SKM-1 treated with dmso at 0.1 percent for 144 hours (cell line): ENCODE results near the gene GJA8.
"Not testable (repeated sequence)": the region's sequence is repeated elsewhere in the genome, so short reads cannot be mapped to it uniquely, and the experiment has no call there.

Experiments used
- DNase-seq: peaks from one replicate; lab custom pipeline; 2025; ENCODE audit not compliant: unreplicated experiment; lab: John Stamatoyannopoulos, UW

The GJA8 gene

DNA sequence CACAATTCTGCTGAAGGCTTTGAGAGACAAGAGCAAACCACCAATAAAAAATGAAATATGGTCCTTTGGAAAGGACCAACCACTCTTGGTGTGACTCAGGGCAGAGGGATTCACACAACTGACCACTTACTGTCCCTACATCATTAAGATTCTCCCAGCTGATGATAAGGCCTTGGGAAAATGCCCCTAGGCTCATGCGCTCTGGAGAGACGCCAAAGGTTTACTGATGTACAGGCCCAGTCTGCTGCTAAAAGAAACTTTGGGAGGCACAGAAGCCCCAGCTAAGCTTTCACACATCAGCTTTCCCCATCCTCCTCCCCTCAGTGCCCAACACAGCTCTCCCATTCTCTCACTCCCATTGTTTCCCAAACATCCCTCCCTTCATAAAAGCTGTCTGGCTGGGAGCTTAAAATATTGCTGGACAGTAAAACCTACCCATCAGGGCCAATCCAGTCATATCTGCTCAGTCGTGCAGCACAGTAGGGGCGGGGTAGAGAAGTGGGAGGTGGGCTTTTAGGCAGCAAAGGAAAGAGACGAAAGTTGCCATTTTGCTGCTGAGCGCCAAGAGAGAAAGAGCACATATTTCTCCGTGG, at the start of gene GJA8:
GJA8 (plus strand) TSS at position 543 of the 593 bp plus-strand sequence. CDS start 5,161 bp downstream, outside the sequence.
- DNase-seq: no peak

DNA sequence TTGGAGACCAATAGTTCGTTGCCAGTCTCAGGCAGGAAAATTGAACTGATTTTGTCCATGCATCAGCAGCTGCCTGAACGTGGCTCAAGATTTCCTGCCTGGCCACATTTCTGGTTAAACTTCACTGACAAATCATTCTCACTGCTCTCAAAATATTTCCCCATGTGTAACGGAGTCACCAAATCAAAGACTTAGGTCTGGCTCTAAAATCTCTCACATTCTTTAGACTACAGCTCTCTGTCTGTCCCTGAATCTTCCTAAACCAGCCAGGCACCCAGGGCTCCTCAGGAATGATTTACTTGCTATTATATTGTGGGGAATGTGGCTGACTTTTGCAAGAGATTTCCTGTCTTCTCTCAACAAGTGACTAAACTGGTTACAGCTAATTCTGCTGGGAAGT, 49.2 kb upstream of the GJA8 start:
- no peak for DNase-seq

DNA sequence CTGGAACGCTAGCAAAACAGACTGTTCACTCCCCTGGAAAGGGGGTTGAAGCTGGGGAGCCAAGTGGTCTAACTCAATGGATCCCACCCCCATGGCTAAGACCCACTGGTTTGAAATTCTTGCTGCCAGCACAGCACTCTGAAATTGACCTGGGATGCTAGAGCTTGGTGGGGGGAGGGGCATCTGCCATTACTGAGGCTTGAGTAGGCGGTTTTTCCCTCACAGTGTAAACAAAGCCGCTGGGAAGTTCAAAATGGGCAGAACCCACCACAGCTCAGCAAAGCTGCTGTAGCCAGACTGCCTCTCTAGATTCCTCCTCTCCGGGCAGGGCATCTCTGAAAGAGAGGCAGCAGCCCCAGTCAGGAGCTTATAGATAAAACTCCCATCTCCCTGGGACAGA, 47.6 kb upstream of the GJA8 start:
- not testable (repeated sequence) for DNase-seq

DNA sequence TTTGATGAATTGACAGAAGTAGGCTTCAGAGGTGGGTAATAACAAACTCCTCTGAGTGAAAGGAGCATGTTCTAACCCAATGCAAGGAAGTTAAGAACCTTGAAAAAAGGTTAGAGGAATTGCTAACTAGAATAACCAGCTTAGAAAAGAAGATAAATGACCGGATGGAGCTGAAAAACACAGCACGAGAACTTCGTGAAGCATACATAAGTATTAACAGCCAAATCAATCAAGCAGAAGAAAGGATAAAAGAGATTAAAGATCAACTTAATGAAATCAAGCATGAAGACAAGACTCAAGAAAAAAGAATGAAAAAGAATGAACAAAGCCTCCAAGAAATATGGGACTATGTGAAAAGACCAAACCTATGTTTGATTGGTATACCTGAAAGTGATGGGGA, 46.6 kb upstream of the GJA8 start:
- not testable (repeated sequence) for DNase-seq

DNA sequence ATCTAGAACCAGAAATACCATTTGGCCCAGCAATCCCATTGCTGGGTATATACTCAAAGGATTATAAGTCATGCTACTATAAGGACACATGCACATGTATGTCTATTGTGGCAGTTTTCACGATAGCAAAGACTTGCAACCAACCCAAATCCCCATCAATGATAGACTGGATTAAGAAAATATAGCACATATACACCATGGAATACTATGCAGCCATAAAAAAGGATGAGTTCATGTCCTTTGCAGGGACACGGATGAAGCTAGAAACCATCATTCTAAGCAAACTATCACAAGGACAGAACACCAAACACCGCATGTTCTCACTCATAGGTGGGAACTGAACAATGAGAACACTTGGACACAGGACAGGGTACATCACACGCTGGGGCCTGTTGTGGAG, 35.4 kb upstream of the GJA8 start:
- not testable (repeated sequence) for DNase-seq

DNA sequence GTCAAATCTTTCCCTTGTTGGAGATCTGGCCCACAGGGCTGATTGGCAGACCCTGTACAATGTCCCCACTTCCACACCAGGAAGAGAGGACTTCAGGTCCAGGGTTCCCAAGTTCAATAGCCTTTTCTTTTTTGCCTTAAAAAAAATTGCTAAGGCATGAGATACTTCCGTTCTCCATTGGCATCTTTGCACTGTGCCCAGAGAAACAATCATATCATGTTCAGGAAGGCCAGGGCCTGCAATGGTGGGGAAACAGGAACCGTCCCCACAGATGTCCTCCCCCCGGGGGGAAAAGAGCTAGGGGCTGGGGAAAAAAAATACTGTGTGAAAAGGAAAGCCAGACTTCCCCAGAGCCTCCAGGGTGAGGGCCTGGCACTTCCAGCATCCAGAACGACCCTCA, 24.6 kb upstream of the GJA8 start:
- no peak for DNase-seq

DNA sequence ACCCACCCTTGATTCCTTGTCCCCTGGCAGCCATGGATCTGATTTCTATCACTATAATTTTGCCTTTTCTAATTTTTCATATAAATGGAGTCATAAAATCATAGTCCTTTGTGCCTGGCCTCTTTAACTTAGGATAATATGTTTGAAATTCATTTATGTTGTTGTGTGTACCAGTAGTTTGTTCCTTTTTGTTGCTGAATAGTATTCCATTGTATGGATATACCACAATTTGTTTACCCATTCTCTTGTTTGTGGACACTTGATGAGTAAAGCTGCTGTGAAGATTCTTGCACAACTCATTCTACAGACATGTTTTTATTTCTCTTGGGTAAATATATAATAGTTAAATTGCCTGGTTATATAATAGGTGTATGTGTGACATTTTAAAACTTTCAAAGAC, 22.7 kb upstream of the GJA8 start:
- no peak for DNase-seq

DNA sequence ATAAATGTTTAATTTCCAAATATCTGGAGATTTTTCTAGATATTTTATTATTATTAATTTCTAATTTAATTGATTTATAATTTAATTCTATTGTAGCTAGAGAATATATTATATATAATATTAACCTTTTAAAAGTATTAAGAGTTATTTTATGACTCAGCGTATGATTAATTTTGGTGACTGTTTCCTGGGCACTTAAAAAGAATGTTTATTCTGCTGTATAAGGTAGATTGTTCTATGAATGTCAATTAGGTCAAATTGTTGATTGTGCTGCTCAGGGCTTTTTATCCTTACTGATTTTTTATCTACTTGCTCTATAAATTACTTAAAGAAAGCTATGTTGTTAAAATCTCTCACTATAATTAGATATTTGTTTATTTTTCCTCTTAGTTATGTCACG, 20.1 kb upstream of the GJA8 start:
- no peak for DNase-seq

DNA sequence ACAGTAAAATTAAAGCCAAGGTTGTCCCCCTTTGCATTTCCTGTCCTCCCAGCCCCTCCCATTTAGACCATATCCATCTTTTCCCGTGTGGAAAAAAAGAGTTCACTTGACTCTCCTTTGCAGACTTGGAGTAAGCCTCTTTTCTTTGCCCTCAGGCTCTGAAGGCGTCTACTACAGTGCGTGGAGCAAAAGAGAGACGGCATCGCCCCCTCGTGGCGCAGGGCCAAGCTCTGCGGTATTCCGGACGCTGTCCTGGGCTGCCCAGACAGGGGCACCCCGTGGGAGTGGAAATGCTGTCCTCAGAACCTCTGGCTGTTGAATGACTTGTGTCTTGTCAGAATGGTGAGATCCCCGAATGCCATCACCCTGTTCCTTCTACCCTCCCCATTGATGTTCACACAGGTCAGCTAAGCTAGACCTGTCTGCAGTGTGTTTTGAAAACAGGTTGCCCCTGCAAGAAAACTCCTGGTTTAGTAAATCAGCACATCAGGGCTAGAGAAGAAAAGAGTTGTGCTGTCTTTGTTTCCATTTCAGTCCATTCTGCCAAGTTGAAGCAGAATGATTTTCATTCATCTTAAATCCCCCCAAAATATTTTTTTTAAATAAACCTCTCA, 12.3 kb upstream of the GJA8 start:
- peak; percentile 37 for DNase-seq

DNA sequence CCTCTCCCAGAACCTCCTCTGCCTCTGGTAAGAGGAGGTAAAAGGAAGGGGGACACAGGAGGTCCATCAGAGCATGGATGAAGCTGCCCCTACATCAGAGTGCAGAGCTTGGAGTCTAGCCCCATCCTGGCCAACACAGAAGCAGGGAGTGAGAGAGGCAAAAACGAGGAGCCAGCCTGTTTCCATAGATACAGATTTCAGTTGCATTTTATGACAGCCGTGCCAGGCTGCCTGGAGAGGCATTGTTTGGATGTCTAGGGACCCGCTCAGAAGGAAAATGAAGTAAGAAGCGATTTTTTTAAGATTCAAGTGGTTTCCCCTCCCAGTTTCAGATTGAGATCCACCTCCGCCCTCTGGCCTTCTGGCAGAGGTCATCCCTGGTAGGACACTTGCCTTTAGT, 11.5 kb upstream of the GJA8 start:
- DNase-seq: no peak

DNA sequence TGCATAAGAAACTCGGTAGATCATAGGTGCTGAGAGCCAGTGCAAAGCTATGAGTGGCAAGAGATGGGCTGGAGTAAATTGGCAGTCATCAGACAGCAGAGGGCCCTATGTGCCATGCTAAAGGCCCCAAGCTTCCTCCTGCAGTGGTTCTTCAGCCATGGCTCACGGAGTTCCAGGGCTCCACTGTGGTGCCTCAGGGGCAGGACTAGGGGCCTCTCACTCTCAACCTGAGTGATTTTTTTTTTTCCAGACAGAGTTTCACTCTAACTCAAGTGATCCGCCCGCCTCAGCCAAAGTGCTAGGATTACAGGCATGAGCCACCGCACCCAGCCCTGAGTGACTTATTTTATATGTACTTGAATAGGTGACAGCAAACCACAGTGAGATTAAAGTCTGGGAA, 10.4 kb upstream of the GJA8 start:
- DNase-seq: no peak

DNA sequence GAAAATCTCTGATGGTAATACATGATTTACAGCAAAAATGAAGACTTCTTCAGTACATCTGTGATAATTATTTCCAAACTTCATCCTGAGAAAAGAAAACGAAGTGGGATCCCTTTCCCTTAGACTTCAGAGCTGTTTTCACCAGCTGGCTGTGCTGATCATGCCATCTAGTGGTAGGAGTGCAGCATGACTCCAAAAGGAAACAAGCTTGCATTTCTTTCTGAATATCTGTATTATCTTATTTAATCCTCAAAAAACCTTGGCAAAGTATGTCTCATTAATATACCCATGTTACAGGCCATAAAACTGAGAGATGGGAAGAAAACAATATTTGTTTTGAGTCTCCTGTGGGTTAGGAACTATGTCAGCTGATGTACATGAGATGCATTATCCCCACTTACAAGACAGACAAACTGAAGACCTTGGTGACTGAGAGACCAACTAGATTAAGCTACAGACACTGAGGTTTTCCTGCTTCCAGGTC, 9.8 kb upstream of the GJA8 start:
- DNase-seq: peak; percentile 41

DNA sequence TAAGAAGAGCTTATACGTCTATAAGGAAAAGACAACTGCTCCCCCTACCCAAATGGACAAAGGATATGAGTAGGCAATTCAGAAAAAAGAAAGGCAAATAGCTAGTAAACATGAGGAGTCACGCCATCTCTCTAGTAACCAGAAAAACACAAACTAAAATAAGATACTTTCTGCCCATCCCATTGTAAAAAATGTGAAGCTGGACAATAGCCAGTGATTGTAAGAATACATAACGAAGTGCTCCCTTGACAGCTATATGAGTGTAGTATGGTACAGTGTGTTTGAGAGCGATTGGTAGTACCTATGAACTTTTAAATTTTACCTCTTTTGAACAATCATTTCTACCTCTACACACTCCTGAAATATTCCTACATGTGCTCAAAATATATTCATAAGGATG, 7.5 kb upstream of the GJA8 start:
- DNase-seq: no peak

DNA sequence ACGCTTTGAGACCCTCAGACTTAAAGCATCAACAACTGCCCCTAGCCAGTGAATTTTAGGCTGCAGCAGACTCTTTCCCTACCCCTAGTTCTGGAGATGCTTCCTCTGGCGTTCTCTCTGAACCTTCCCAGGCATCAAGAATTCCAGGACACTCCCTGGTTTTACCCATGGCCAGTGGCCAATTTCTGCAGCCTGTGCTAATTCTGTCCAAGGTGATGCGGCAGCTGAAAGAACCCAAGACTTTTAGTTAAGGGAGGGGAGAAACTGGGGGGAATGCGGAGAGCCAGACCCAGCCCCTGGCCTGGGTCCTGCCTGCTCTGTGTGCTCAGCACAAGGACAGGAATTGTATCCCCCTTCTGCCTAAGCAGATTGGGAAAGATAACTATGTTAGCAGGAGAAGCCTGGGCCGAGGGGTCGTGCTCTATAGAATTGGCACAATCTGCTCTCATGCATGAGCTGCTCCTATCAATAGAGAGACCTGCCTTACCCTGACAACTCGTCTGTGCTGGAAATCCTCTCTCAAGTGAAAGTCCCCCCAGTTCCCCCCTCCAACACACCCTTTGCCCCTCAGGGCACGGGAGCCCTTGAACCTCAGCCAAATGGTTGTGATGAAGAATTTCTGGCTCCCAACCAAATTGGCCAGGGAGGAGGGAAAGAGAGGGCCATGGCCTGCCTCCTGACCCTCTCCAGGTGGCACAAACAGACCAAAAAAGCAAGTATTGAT, 5.4 kb upstream of the GJA8 start:
- no peak for DNase-seq

DNA sequence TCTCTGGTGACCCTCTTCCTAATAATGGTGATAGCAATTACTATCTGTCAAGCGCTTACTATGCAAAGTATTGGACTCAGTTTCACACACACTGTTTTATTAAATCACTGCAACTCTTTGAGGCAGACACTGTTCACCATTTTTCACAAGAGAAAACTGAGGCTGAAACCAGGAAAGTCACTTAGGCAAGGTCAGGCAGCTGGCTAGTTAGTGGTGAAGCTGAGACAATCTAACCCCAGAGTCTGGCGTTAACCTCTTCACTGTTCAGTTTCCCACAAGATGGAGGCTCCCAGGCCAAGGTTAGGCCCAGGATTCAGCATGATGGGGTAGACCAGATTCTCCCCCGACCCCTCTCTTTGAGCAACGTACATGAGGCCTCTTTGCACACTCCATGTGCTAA, 4.8 kb upstream of the GJA8 start:
- no peak for DNase-seq

DNA sequence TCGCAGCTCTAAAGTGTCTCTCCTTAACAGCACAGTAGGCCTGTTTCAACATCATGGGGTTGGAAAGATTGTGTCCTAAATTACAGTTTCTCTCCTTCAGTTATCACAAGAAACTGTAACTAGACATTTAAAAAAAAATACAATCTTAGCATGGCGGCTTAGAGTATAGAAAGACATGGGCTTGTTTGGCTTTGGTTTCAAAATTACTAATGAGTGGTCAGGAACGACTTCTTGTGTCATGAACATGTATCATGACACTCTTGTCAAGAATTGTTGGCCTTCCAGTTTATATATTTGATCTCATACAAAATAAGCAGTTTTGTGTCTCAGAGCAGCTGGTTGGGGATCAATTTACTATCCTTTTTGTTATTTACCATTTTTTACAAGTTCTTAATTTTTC, 2.1 kb downstream of the GJA8 start:
- no peak for DNase-seq

DNA sequence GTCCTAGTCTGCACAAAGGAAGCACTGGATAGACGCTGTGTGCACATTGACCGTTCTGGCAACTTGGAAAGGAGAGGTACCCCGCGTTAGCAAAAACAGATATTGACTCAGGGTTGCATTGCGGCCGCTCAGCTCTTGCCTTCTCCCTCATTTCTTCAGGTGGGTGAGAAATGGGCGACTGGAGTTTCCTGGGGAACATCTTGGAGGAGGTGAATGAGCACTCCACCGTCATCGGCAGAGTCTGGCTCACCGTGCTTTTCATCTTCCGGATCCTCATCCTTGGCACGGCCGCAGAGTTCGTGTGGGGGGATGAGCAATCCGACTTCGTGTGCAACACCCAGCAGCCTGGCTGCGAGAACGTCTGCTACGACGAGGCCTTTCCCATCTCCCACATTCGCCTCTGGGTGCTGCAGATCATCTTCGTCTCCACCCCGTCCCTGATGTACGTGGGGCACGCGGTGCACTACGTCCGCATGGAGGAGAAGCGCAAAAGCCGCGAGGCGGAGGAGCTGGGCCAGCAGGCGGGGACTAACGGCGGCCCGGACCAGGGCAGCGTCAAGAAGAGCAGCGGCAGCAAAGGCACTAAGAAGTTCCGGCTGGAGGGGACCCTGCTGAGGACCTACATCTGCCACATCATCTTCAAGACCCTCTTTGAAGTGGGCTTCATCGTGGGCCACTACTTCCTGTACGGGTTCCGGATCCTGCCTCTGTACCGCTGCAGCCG, 5.4 kb downstream of the GJA8 start:
- DNase-seq: no peak

DNA sequence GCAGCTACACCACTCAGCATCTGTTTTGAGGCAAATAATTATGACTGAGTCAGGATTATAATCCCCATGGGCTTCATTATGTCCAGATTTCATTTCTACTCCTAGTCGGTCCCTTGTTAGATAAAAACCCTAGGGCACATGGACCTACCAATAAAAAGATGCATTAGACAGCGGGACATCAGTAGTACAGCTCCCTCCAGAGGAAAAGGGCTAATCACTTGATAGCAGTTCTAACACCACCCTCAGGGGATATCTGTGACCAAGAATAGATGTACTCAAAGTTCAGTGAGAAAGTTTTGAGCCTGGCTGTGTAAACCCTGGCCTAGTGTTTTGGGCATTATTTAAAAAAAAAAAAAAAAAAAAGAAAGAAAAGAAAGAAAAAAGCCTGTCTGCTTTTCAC, 10.0 kb downstream of the GJA8 start:
- no peak for DNase-seq

DNA sequence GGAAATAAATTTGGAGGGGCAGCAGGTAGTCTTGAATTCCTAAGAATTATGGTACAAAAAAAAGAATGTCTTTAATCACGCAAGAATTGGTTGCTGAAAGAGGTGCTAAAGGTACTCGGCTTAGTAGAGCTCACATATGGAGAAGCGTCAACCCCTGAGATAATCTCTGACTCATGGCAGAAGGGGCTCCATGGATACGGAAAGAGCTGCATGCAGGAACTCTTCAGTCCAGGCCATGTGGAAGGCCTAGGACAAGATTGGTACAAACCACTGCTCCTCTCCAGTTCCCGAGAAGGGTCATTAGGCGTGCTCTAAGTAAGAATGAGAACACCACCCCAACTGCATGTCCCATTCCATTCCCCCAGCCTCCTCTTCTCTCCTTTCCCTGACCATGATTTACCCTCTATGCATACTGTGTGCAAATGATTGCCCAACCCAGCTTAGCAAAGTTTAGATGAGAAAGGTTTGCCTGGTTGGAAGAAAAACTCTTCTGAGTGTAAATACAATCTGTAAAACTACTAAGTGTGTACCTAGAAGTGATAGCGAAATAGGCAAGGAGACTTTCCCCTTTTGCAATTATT, 10.9 kb downstream of the GJA8 start:
- DNase-seq: no peak

DNA sequence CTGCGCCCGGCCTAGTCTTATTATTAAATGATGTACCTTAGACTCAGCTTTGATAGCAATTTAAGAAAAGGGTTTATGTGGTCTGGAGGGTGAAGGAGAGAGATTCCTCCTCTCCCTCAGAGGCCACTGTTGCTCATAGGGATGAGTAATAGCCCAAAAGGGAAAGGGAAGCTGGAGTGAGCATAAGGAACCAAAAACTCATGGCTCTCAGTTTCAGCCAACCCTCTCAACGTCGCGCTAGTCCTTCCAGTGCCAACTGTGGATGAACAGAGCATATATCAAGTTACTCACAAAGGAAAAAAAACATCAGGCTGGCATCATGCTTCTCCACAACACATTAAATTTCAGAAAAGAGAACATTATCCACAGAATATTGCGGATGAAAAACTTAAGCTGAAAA, 17.3 kb downstream of the GJA8 start:
- DNase-seq: no peak

DNA sequence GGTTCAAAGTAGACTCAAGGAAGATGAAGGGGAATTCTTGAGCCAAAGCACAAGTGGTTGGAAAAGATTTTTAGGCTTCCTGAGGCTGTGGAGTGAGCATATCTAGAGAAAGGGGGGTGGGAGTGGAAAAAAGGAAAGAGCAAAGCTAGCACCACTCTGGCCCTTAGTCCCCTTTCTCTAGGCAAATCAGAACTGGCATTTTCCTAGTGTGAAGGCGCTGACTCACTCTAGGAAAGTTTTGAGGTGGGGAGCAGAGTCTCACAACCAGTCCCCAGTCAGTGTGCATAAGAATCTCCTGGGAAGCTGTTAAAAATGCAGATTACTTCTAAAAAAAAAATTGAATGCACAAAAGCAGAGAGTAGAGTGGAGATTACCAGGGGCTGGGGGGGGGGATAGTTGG, 22.2 kb downstream of the GJA8 start:
- DNase-seq: no peak
